Keratinocyte (primary cell): Measurements from ENCODE around the gene KYNU. TPM values are rescaled to one million over a fixed set of nuclear protein-coding genes. Genes with fewer than 3 reads are reported as not detected.

Source experiments
- DNase-seq: peaks from one replicate; pipeline ENCODE4 v3.0.0-alpha.2; 2011; ENCODE audit warnings: low read depth, missing footprints, low spot score
- FAIRE-seq: peaks from 2 replicates; lab custom pipeline; 2011; peaks lifted over from hg19 to GRCh38; lab: Jason Lieb, UNC
- H2AFZ ChIP-seq: 2 replicates; pipeline ENCODE4 v1.6.0; 2012; ENCODE audit warnings: low read length, control low read depth, inconsistent platforms; ENCODE audit not compliant: control insufficient read depth
- H3K27ac ChIP-seq: 2 replicates; pipeline ENCODE4 v1.5.1; 2011; ENCODE audit warnings: low read length; ENCODE audit not compliant: control insufficient read depth, insufficient read depth
- H3K27me3 ChIP-seq: 3 replicates; pipeline ENCODE4 v1.6.0; 2011; ENCODE audit warnings: low read length; ENCODE audit not compliant: control insufficient read depth, insufficient read depth; ENCODE audit errors: extremely low read depth
- H3K36me3 ChIP-seq, 2 experiments: 2 replicates in 1 of 2; 3 replicates in 1 of 2; pipeline ENCODE4 v1.5.1; 2011; ENCODE audit warnings: low read length in 2 of 2, mild to moderate bottlenecking in 1 of 2; ENCODE audit not compliant: control insufficient read depth in 2 of 2, insufficient read depth in 2 of 2; ENCODE audit errors: extremely low read depth in 1 of 2
- H3K4me1 ChIP-seq: 3 replicates; pipeline ENCODE4 v1.5.1; 2011; ENCODE audit warnings: low read length; ENCODE audit not compliant: control insufficient read depth, insufficient read depth; ENCODE audit errors: extremely low read depth
- H3K4me2 ChIP-seq: 3 replicates; pipeline ENCODE4 v1.6.0; 2011; ENCODE audit warnings: low read depth, low read length; ENCODE audit not compliant: control insufficient read depth, insufficient read depth; ENCODE audit errors: extremely low read depth
- H3K4me3 ChIP-seq, 3 experiments: fragments of 200-600 bp in 1 of 3; sonication (generic) in 1 of 3; 2 replicates in 2 of 3; 3 replicates in 1 of 3; pipeline ENCODE4 v1.5.1; 2011 to 2016; ENCODE audit warnings: low read length in 3 of 3, mild to moderate bottlenecking in 3 of 3, control low read depth in 2 of 3, inconsistent platforms in 1 of 3, low read depth in 1 of 3, mixed read lengths in 1 of 3, mixed run types in 1 of 3, moderate library complexity in 1 of 3; ENCODE audit not compliant: control insufficient read depth in 2 of 3, insufficient read depth in 2 of 3; ENCODE audit errors: extremely low read depth in 1 of 3
- H3K79me2 ChIP-seq: 2 replicates; pipeline ENCODE4 v1.6.0; 2012; ENCODE audit warnings: low read length; ENCODE audit not compliant: control insufficient read depth, insufficient read depth
- H3K9ac ChIP-seq: 3 replicates; pipeline ENCODE4 v1.6.0; 2011; ENCODE audit warnings: low read length; ENCODE audit not compliant: control insufficient read depth, insufficient read depth; ENCODE audit errors: extremely low read depth
- H3K9me1 ChIP-seq: 3 replicates; pipeline ENCODE4 v1.6.0; 2011; ENCODE audit warnings: low read length; ENCODE audit not compliant: control insufficient read depth, insufficient read depth; ENCODE audit errors: extremely low read depth
- H3K9me3 ChIP-seq: 2 replicates; pipeline ENCODE4 v1.5.1; 2012; ENCODE audit warnings: low read depth, low read length; ENCODE audit not compliant: control insufficient read depth
- H4K20me1 ChIP-seq: 3 replicates; pipeline ENCODE4 v1.6.0; 2011; ENCODE audit warnings: low read length; ENCODE audit not compliant: control insufficient read depth, insufficient read depth; ENCODE audit errors: extremely low read depth
- EZH2 ChIP-seq: IDR thresholded peaks from one replicate; pipeline ENCODE4 v1.6.1; 2012; ENCODE audit warnings: inconsistent platforms, mild to moderate bottlenecking, low read length, moderate library complexity
- dilution Hi-C: fragments of 300-500 bp; cut with MboI; formaldehyde crosslinking; loops from one replicate; pipeline ENCODE4 v1.7.0; 2020; ENCODE audit warnings: low sequenced_read_pairs; ENCODE audit not compliant: extremely low pct_ligation_motif_present
- polyA plus RNA-seq, 5 experiments: library from polyadenylated mRNA; depleted of rRNA in 3 of 5; stranded (reverse) in 3 of 5; stranded (forward) in 1 of 5; unstranded in 1 of 5; fragments of >200 nt; gene quantifications; 1 replicate in 1 of 5; 2 replicates in 3 of 5; 3 replicates in 1 of 5; pipeline versions ENCODE4 v1.2.1 to v1.2.3, GENCODE V29; 2011 to 2012; ENCODE audit warnings: missing spikeins in 2 of 5, low read depth in 1 of 5, low replicate concordance in 1 of 5
- TF ChIP-seq, protein P1 (sequence below), 3 experiments: IDR thresholded peaks in 1 of 3; conservative IDR thresholded peaks in 1 of 3; optimal IDR thresholded peaks in 1 of 3; 2 replicates in 2 of 3; 3 replicates in 1 of 3; pipeline versions ENCODE3 to v1.5.1; 2011; ENCODE audit warnings: low read length in 3 of 3, mild to moderate bottlenecking in 3 of 3, moderate library complexity in 2 of 3, control low read depth in 1 of 3, inconsistent platforms in 1 of 3; ENCODE audit not compliant: insufficient read depth in 2 of 3; ENCODE audit errors: extremely low read depth in 1 of 3

Gene KYNU
- polyA plus RNA-seq, 1 donor (not counting 4 experiments of a cell fraction or from before 2014, with no cell fraction given), result 3.9 TPM

DNA sequence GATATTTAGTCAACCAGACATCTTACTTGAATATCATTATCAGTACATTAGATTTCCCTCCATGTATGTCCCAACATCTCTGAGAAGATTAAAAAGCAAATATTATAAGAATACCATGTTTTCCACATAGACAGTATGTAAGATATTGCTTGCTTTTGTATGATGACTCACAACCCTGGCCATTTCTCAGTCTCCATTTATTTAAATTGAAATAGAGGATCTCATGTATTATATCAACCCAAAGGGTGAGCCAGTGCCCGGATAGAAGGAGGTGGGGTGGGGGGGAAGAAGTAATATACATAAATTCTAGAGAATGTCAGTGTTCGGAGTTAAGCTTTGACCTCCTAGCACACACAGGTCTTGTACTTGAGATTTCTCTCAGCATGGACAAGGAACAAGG, 109.6 kb downstream of the KYNU start:
- no peak overlapping the region for H2AFZ ChIP-seq
- no peak overlapping the region for H3K27ac ChIP-seq
- TF ChIP-seq, protein P1, sequence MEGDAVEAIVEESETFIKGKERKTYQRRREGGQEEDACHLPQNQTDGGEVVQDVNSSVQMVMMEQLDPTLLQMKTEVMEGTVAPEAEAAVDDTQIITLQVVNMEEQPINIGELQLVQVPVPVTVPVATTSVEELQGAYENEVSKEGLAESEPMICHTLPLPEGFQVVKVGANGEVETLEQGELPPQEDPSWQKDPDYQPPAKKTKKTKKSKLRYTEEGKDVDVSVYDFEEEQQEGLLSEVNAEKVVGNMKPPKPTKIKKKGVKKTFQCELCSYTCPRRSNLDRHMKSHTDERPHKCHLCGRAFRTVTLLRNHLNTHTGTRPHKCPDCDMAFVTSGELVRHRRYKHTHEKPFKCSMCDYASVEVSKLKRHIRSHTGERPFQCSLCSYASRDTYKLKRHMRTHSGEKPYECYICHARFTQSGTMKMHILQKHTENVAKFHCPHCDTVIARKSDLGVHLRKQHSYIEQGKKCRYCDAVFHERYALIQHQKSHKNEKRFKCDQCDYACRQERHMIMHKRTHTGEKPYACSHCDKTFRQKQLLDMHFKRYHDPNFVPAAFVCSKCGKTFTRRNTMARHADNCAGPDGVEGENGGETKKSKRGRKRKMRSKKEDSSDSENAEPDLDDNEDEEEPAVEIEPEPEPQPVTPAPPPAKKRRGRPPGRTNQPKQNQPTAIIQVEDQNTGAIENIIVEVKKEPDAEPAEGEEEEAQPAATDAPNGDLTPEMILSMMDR (optimal IDR thresholded peaks at IDR 0.05 in 1 of 3, IDR thresholded peaks at IDR 0.05 in 1 of 3, conservative IDR thresholded peaks at IDR 0.05 in 1 of 3; ENCODE audit: extremely low read depth in 1 of 3, insufficient read depth in 2 of 3, low read length in 3 of 3), result no peak
- TF ChIP-seq EZH2, result no peak
- H3K4me3 ChIP-seq, result no peak overlapping the region
- FAIRE-seq, result no peak
- no peaks in the 10 kb centered on the region for H3K27me3 ChIP-seq
- H3K36me3 ChIP-seq, result no peaks in the 10 kb centered on the region
- no peak overlapping the region for H3K9ac ChIP-seq
- DNase-seq, result no peak
- no peaks in the 10 kb centered on the region for H3K9me3 ChIP-seq
- H4K20me1 ChIP-seq, result no peaks in the 10 kb centered on the region
- no peaks in the 10 kb centered on the region for H3K4me1 ChIP-seq
- H3K79me2 ChIP-seq, result no peaks in the 10 kb centered on the region
- H3K9me1 ChIP-seq, result no peaks in the 10 kb centered on the region
- no peak overlapping the region for H3K4me2 ChIP-seq
- dilution Hi-C loops, result no loop called here

DNA sequence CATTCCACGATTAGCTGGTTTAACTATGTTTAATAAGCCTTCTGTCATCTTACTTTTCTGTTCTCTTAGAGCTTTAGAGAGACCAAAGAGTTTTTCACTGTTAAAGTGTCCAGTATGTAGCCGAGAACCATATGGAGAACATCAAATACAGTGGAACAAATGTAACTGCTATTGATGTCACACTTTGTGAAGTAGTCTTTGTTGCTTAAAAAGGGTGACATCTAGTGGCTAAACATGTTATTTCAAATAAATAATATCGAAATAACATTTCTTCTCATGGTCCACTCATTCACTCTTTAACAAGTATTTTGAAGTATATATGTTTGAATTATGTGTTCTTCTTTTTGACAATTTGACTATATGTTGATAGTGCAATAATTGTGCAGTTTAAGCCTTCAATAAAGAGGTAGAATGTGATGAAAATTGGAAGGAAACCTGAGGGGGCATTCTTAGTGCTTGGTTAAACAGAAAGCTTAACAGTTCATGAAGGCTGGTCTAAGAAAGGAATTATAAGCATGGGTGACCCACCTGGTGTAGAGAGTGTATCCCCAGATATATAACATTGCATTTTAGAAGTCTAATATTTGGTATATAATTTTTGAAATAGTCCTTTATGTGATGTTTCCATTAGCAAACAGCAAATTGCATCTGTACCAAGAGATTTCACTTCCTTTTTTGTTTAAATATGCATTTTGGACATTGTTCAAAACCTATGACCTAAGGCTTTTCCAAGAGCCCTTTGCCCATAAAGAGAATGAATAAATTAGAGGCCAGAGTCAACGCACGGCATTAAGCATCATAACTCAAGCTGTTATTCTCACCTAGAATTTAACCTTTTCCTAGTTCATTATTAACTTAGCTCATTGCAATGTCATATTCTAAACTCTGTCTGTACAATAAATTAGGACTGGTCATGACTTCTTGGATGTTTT, 112.1 kb downstream of the KYNU start:
- H3K9ac ChIP-seq, result no peak overlapping the region
- H3K4me1 ChIP-seq, result no peaks in the 10 kb centered on the region
- no peak overlapping the region for H3K4me3 ChIP-seq
- no peak overlapping the region for H3K27ac ChIP-seq
- dilution Hi-C loops, result no loop called here
- TF ChIP-seq, protein P1 (optimal IDR thresholded peaks at IDR 0.05 in 1 of 3, IDR thresholded peaks at IDR 0.05 in 1 of 3, conservative IDR thresholded peaks at IDR 0.05 in 1 of 3; ENCODE audit: extremely low read depth in 1 of 3, insufficient read depth in 2 of 3, low read length in 3 of 3), result peak in 2 of 3 experiments; percentile 35
- no peak for TF ChIP-seq EZH2
- no peak for DNase-seq
- FAIRE-seq, result peak; percentile 57
- H3K4me2 ChIP-seq, result no peak overlapping the region
- no peaks in the 10 kb centered on the region for H3K9me1 ChIP-seq
- H3K36me3 ChIP-seq, result no peaks in the 10 kb centered on the region
- H3K79me2 ChIP-seq, result no peaks in the 10 kb centered on the region
- H3K27me3 ChIP-seq, result no peaks in the 10 kb centered on the region
- H2AFZ ChIP-seq, result peak overlapping the region; percentile 34
- H3K9me3 ChIP-seq, result no peaks in the 10 kb centered on the region
- no peaks in the 10 kb centered on the region for H4K20me1 ChIP-seq
